Thyroid gland (tissue), 4 donors: ENCODE measurements around the gene STXBP4.

ENCODE experiments used
- CTCF ChIP-seq, 6 experiments: fragments of 200-600 bp in 3 of 6; fragments of 450-650 bp in 3 of 6; sonication (generic) in 3 of 6; IDR thresholded peaks; one replicate each; pipeline ENCODE4 v1.5.1; 2016 to 2019; ENCODE audit warnings: antibody characterized with exemption in 6 of 6, mild to moderate bottlenecking in 2 of 6, inconsistent platforms in 1 of 6, moderate library complexity in 1 of 6
- POLR2A ChIP-seq, 2 donors: fragments of 450-650 bp; IDR thresholded peaks; one replicate each; pipeline ENCODE4 v1.6.1; 2017; ENCODE audit warnings: antibody characterized with exemption in 2 of 2, mild to moderate bottlenecking in 2 of 2, moderate library complexity in 1 of 2

GRCh38 chr17:55152236-55152635 lies 183.7 kb downstream of the STXBP4 start:
- TF ChIP-seq POLR2A (IDR thresholded peaks at IDR 0.05) (no peak), CTCF (IDR thresholded peaks at IDR 0.05) (no peak)
